ENCODE data around the gene TRIM23.

DNA sequence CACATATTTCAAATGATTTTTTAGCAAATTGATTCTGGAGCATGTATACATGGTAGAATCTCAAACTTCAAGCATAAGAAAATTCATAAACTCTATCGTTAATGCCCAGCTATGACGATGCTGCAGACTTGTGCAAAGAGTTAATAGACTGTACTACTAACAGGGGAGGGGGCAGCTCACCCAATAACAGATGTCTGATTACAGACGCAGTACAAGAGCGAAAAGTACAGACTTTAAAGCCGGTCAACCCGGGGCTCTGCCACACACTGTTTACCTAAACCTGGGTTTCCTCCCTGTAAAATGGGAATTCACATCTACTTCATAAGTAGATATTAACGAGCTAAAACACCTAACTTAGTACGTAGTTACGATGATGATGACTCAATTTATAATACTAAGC lies 651 bp downstream of the TRIM23 start:
- TF ChIP-seq, protein P1, sequence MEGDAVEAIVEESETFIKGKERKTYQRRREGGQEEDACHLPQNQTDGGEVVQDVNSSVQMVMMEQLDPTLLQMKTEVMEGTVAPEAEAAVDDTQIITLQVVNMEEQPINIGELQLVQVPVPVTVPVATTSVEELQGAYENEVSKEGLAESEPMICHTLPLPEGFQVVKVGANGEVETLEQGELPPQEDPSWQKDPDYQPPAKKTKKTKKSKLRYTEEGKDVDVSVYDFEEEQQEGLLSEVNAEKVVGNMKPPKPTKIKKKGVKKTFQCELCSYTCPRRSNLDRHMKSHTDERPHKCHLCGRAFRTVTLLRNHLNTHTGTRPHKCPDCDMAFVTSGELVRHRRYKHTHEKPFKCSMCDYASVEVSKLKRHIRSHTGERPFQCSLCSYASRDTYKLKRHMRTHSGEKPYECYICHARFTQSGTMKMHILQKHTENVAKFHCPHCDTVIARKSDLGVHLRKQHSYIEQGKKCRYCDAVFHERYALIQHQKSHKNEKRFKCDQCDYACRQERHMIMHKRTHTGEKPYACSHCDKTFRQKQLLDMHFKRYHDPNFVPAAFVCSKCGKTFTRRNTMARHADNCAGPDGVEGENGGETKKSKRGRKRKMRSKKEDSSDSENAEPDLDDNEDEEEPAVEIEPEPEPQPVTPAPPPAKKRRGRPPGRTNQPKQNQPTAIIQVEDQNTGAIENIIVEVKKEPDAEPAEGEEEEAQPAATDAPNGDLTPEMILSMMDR (IDR thresholded peaks at IDR 0.05) = no peak
- no peak for TF ChIP-seq ZFX (IDR thresholded peaks at IDR 0.05; ENCODE audit: borderline replicate concordance)

Data from 22Rv1 (cell line).